GM18867 (cell line): ENCODE results near the gene CA10.

Source experiments
- ATAC-seq: cut with Tn5 transposase; IDR thresholded peaks from one replicate; pipeline ENCODE4 v1.9.1; 2021; ENCODE audit warnings: mild to moderate bottlenecking, moderate library complexity; ENCODE audit not compliant: unreplicated experiment

CA10 gene

GRCh38 chr17:51890710-51891109, 267.8 kb downstream of the CA10 start:
- ATAC-seq: no peak

GRCh38 chr17:51888816-51889215, 269.7 kb downstream of the CA10 start:
- ATAC-seq: no peak

- no peak for ATAC-seq
These were observed 281.5 kb downstream of the CA10 start for GRCh38 chr17:51876986-51877385.

GRCh38 chr17:51873302-51873701, 285.2 kb downstream of the CA10 start:
- no peak for ATAC-seq

GRCh38 chr17:51869387-51869786, 289.1 kb downstream of the CA10 start:
- ATAC-seq: no peak

- no peak for ATAC-seq
These were observed 297.5 kb downstream of the CA10 start for GRCh38 chr17:51860954-51861561.

- no peak for ATAC-seq
These were observed 301.4 kb downstream of the CA10 start for GRCh38 chr17:51857052-51857597.

- no peak for ATAC-seq
These were observed 302.7 kb downstream of the CA10 start for GRCh38 chr17:51855806-51856205.

GRCh38 chr17:51853857-51854256, 304.7 kb downstream of the CA10 start:
- ATAC-seq: no peak

GRCh38 chr17:51852603-51853002, 305.9 kb downstream of the CA10 start:
- ATAC-seq: no peak

GRCh38 chr17:51850201-51850600, 308.3 kb downstream of the CA10 start:
- no peak for ATAC-seq

- no peak for ATAC-seq
These were observed 310.1 kb downstream of the CA10 start for GRCh38 chr17:51848451-51848850.

- no peak for ATAC-seq
These were observed 311.9 kb downstream of the CA10 start for GRCh38 chr17:51846566-51846965.

- ATAC-seq: no peak
These were observed 312.7 kb downstream of the CA10 start for GRCh38 chr17:51845776-51846175.

- ATAC-seq: no peak
These were observed 315.8 kb downstream of the CA10 start for GRCh38 chr17:51842763-51843162.

GRCh38 chr17:51841669-51842068, 316.8 kb downstream of the CA10 start:
- ATAC-seq: no peak

- no peak for ATAC-seq
These were observed 317.8 kb downstream of the CA10 start for GRCh38 chr17:51840688-51841087.

GRCh38 chr17:51833620-51834019, 324.9 kb downstream of the CA10 start:
- no peak for ATAC-seq

- no peak for ATAC-seq
These were observed 325.5 kb downstream of the CA10 start for GRCh38 chr17:51833045-51833444.

GRCh38 chr17:51830886-51831285, 327.6 kb downstream of the CA10 start:
- no peak for ATAC-seq

- no peak for ATAC-seq
These were observed 328.1 kb downstream of the CA10 start for GRCh38 chr17:51830451-51830850.

GRCh38 chr17:51828901-51829300, 329.6 kb downstream of the CA10 start:
- no peak for ATAC-seq

GRCh38 chr17:51827140-51827539, 331.4 kb downstream of the CA10 start:
- ATAC-seq: no peak
